ENCODE measurements around the gene ATG9B. TPM values are rescaled to one million over a fixed set of nuclear protein-coding genes. Genes with fewer than 3 reads are reported as not detected.

Gene ATG9B
- total RNA-seq, 1 donor from 2014 or later: 11.8 TPM

GRCh38 chr7:150979713-150980390, 44.4 kb downstream of the ATG9B start:
- Mint-ChIP-seq H3K36me3 (no peaks in the 10 kb centered on the region), H3K4me3 (peak overlapping the region; percentile 20), H3K9me3 (no peaks in the 10 kb centered on the region), H3K4me1 (peaks cover 20% of the 10 kb centered on the region), H3K27me3 (ENCODE audit: low read depth) (peaks cover 88% of the 10 kb centered on the region), H3K27ac (no peak overlapping the region)
- TF ChIP-seq, protein P1, sequence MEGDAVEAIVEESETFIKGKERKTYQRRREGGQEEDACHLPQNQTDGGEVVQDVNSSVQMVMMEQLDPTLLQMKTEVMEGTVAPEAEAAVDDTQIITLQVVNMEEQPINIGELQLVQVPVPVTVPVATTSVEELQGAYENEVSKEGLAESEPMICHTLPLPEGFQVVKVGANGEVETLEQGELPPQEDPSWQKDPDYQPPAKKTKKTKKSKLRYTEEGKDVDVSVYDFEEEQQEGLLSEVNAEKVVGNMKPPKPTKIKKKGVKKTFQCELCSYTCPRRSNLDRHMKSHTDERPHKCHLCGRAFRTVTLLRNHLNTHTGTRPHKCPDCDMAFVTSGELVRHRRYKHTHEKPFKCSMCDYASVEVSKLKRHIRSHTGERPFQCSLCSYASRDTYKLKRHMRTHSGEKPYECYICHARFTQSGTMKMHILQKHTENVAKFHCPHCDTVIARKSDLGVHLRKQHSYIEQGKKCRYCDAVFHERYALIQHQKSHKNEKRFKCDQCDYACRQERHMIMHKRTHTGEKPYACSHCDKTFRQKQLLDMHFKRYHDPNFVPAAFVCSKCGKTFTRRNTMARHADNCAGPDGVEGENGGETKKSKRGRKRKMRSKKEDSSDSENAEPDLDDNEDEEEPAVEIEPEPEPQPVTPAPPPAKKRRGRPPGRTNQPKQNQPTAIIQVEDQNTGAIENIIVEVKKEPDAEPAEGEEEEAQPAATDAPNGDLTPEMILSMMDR (IDR thresholded peaks at IDR 0.05; ENCODE audit: unreplicated experiment): no peak
- no peak for DNase-seq (ENCODE audit: low spot score in 2 of 2, unreplicated experiment in 2 of 2)

DNA sequence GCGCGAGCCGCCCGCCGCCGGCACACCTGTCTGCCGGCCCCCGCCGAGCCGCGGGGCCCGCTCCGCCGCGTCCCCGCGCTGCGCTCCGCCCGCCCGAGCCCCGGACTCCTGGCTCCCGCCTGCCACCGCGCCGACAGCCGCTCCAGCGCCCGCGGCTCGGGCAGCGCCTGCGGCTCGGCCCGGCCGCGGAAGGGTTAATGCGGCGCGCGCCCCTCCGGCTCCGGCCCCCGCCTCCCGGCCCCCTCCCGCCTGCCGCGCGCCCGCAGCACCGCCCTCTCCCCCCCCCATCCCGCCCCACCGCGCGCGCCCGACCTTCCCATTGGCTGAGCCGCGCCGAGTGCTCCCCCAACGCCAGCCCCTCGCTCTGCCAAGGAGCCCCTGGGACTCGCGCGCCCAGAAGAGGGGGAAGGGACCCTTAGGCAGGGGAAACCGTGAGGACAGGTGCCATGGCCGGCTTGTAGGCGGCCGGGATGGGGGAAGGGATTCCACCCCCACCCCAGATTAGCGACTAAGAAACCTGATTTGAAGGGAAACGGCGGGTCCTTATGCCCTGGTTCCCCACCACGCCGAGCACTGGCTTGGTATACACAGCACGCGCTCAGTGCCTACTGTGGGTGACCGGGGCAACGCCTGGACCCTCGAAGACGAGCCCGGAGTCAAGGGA, 46.0 kb downstream of the ATG9B start, which contains the start of gene KCNH2:
Gene KCNH2 (minus strand): TSS at position 196 of the 664 bp plus-strand sequence. CDS start 408 bp downstream, outside the sequence.
- Mint-ChIP-seq H3K9me3 (no peaks in the 10 kb centered on the region), H3K4me1 (peaks cover 25% of the 10 kb centered on the region), H3K27me3 (ENCODE audit: low read depth) (peaks cover 84% of the 10 kb centered on the region), H3K36me3 (no peaks in the 10 kb centered on the region), H3K4me3 (peak within 1 kb of the TSS; percentile 74), H3K27ac (no peak within 1 kb of the TSS)
- TF ChIP-seq, protein P1 (IDR thresholded peaks at IDR 0.05; ENCODE audit: unreplicated experiment): no peak
- DNase-seq (ENCODE audit: low spot score in 2 of 2, unreplicated experiment in 2 of 2): no peak

DNA sequence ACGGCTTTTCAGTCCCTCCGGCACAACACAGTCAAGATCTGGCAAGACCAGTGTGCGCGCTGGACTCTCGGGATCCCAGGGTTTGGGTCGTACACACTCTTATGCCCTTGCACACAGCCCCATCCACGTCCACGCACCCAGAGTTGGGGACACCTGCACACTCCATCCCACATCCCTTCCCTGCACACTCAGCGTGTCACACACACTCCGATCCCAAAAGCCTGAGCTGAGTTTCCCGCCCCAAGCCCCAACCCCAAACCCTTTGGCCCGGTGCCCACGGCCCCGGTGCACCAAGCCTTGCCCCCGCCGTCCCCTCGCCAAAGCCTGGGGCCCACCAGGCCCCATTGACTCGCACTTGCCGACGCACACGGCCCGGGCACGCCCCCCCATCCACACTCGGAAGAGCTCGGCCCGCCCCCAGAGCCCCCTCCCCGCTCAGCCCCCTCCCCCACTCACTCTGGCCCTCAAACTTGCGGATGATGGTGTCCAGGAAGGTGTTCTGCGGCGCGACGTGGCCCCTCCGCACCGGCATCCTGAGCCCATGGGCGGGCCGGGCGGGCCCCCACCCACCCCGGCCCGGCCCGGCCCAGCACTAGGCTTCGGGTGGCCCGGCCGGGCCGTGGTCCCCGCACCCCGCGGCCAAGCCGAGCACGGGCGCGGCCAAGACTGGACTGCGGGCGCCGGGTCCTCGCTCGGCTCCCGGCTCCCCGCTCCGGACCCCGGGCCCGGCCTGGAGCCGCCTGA, 46.7 kb downstream of the ATG9B start:
- Mint-ChIP-seq H3K9me3 (no peaks in the 10 kb centered on the region), H3K4me3 (peak overlapping the region; percentile 74), H3K27ac (no peak overlapping the region), H3K36me3 (no peaks in the 10 kb centered on the region), H3K27me3 (ENCODE audit: low read depth) (peaks cover 83% of the 10 kb centered on the region), H3K4me1 (peaks cover 28% of the 10 kb centered on the region)
- no peak for DNase-seq (ENCODE audit: low spot score in 2 of 2, unreplicated experiment in 2 of 2)
- TF ChIP-seq, protein P1 (IDR thresholded peaks at IDR 0.05; ENCODE audit: unreplicated experiment): no peak

GRCh38 chr7:150976529-150977381, 47.5 kb downstream of the ATG9B start:
- Mint-ChIP-seq H3K36me3 (no peaks in the 10 kb centered on the region), H3K27me3 (ENCODE audit: low read depth) (peaks cover 79% of the 10 kb centered on the region), H3K27ac (no peak overlapping the region), H3K4me3 (peak overlapping the region; percentile 74), H3K4me1 (peaks cover 35% of the 10 kb centered on the region), H3K9me3 (no peaks in the 10 kb centered on the region)
- DNase-seq (ENCODE audit: low spot score in 2 of 2, unreplicated experiment in 2 of 2): no peak
- TF ChIP-seq, protein P1 (IDR thresholded peaks at IDR 0.05; ENCODE audit: unreplicated experiment): no peak

Data from mesothelial cell of epicardium (in vitro differentiated cells).